Neural cell (in vitro differentiated cells): ENCODE results near the gene UNKL. TPM values are rescaled to one million over a fixed set of nuclear protein-coding genes. Genes with fewer than 3 reads are reported as not detected.

ENCODE experiments used
- H2AFZ ChIP-seq: fragments of 200-600, 300-800 bp; sonication (generic), shearing (Covaris generic); 2 replicates; pipeline ENCODE4 v1.6.0; 2014; ENCODE audit warnings: low read depth, mild to moderate bottlenecking, antibody characterized with exemption, low read length, moderate library complexity
- H3F3A ChIP-seq: fragments of 200-600 bp; shearing (Covaris generic); 2 replicates; pipeline ENCODE4 v1.6.1; 2016; ENCODE audit warnings: mild to moderate bottlenecking, moderate library complexity, mixed read lengths, antibody characterized with exemption, low read length; ENCODE audit not compliant: insufficient read depth, poor library complexity, severe bottlenecking
- H3K27ac ChIP-seq: fragments of 200-600, 300-800 bp; sonication (generic), shearing (Covaris generic); 2 replicates; pipeline ENCODE4 v1.5.1; 2014; ENCODE audit warnings: mild to moderate bottlenecking, low read length, moderate library complexity
- H3K27me3 ChIP-seq: fragments of 300-800, 200-600 bp; sonication (generic), shearing (Covaris generic); 2 replicates; pipeline ENCODE4 v1.6.0; 2014; ENCODE audit warnings: mild to moderate bottlenecking, low read depth, low read length, moderate library complexity; ENCODE audit not compliant: insufficient read depth
- H3K36me3 ChIP-seq: fragments of 300-800, 200-600 bp; sonication (generic), shearing (Covaris generic); 2 replicates; pipeline ENCODE4 v1.5.1; 2014; ENCODE audit warnings: mild to moderate bottlenecking, antibody characterized with exemption, low read length, moderate library complexity; ENCODE audit not compliant: insufficient read depth
- H3K4me2 ChIP-seq: fragments of 300-800, 200-600 bp; sonication (generic), shearing (Covaris generic); 2 replicates; pipeline ENCODE4 v1.6.0; 2014; ENCODE audit warnings: mild to moderate bottlenecking, low read length
- H3K4me3 ChIP-seq: fragments of 300-800, 200-600 bp; sonication (generic), shearing (Covaris generic); 2 replicates; pipeline ENCODE4 v1.5.1; 2014; ENCODE audit warnings: mild to moderate bottlenecking, low read length, moderate library complexity
- H3K79me2 ChIP-seq: fragments of 200-600 bp; shearing (Covaris generic); replicated peaks from 2 replicates; pipeline ENCODE4 v1.6.0; 2014; ENCODE audit warnings: mild to moderate bottlenecking, low read length, moderate library complexity; ENCODE audit not compliant: insufficient read depth
- H3K9ac ChIP-seq: fragments of 300-800, 200-600 bp; sonication (generic), shearing (Covaris generic); 2 replicates; pipeline ENCODE4 v1.6.1; 2016; ENCODE audit warnings: mild to moderate bottlenecking, low read length, mixed read lengths
- H3K9me2 ChIP-seq: fragments of 200-600 bp; shearing (Covaris generic); 2 replicates; pipeline ENCODE4 v1.6.1; 2016; ENCODE audit warnings: mild to moderate bottlenecking, low read length, mixed read lengths; ENCODE audit not compliant: insufficient read depth
- H3K9me3 ChIP-seq: fragments of 200-600, 300-800 bp; sonication (generic), shearing (Covaris generic); 2 replicates; pipeline ENCODE4 v1.6.1; 2016; ENCODE audit warnings: mild to moderate bottlenecking, mixed run types, low read length, moderate library complexity, mixed read lengths
- H4K20me1 ChIP-seq: fragments of 200-600 bp; shearing (Covaris generic); 2 replicates; pipeline ENCODE4 v1.6.1; 2016; ENCODE audit warnings: mild to moderate bottlenecking, mixed run types; ENCODE audit not compliant: insufficient read depth
- CTCF ChIP-seq: fragments of 450-650 bp; IDR thresholded peaks from 2 replicates; pipeline ENCODE4 v1.5.1; 2014; ENCODE audit warnings: antibody characterized with exemption, mild to moderate bottlenecking, moderate library complexity; ENCODE audit not compliant: poor library complexity, severe bottlenecking
- EP300 ChIP-seq: fragments of 450-650 bp; conservative IDR thresholded peaks from 2 replicates; pipeline ENCODE4 v1.6.1; 2014; ENCODE audit warnings: antibody characterized with exemption, mild to moderate bottlenecking, moderate library complexity; ENCODE audit not compliant: poor library complexity, severe bottlenecking
- EZH2 ChIP-seq: fragments of 200-600, 300-800 bp; shearing (Covaris generic), sonication (generic); IDR thresholded peaks from 2 replicates; pipeline ENCODE4 v1.6.1; 2014; ENCODE audit warnings: antibody characterized with exemption, low read length, borderline replicate concordance, mild to moderate bottlenecking; ENCODE audit not compliant: insufficient read depth, poor library complexity, severe bottlenecking
- MXI1 ChIP-seq: fragments of 450-650 bp; conservative IDR thresholded peaks from 2 replicates; pipeline ENCODE4 v1.6.1; 2014; ENCODE audit warnings: antibody characterized with exemption, mild to moderate bottlenecking; ENCODE audit not compliant: poor library complexity, severe bottlenecking
- POLR2AphosphoS5 ChIP-seq: IDR thresholded peaks from 2 replicates; pipeline ENCODE4 v1.6.1; 2012
- RAD21 ChIP-seq: fragments of 450-650 bp; conservative IDR thresholded peaks from 2 replicates; pipeline ENCODE4 v1.6.1; 2014; ENCODE audit warnings: antibody characterized with exemption, mild to moderate bottlenecking, moderate library complexity
- REST ChIP-seq: IDR thresholded peaks from 2 replicates; pipeline ENCODE4 v1.6.1; 2012; ENCODE audit warnings: borderline replicate concordance
- SMC3 ChIP-seq: fragments of 450-650 bp; conservative IDR thresholded peaks from 2 replicates; pipeline ENCODE4 v1.6.1; 2014; ENCODE audit warnings: antibody characterized with exemption, mild to moderate bottlenecking, moderate library complexity; ENCODE audit not compliant: poor library complexity
- TAF1 ChIP-seq: IDR thresholded peaks from 2 replicates; pipeline ENCODE4 v1.6.1; 2012; ENCODE audit warnings: low read depth
- polyA plus RNA-seq: library from polyadenylated mRNA; depleted of rRNA; stranded (reverse); fragments of >200 nt; gene quantifications from 2 replicates; pipeline ENCODE4 v1.2.3, GENCODE V29; 2014

Gene UNKL
- polyA plus RNA-seq, 1 donor from 2014 or later = 11.9 TPM

GRCh38 chr16:1314399-1315068, 100.0 kb downstream of the UNKL start:
- no peaks in the 10 kb centered on the region for H3K9me2 ChIP-seq
- H3K79me2 ChIP-seq = peaks cover 65% of the 10 kb centered on the region
- H3K4me2 ChIP-seq = no peak overlapping the region
- no peak overlapping the region for H3K4me3 ChIP-seq
- H3K9ac ChIP-seq = no peak overlapping the region
- H3K27ac ChIP-seq = no peak overlapping the region
- peaks cover 58% of the 10 kb centered on the region for H4K20me1 ChIP-seq
- no peak overlapping the region for H2AFZ ChIP-seq
- H3K36me3 ChIP-seq = no peaks in the 10 kb centered on the region
- H3K9me3 ChIP-seq = no peaks in the 10 kb centered on the region
- no peaks in the 10 kb centered on the region for H3F3A ChIP-seq
- TF ChIP-seq EZH2 (no peak), EP300 (no peak), SMC3 (no peak), RAD21 (no peak), CTCF (no peak), MXI1 (no peak), TAF1 (no peak), REST (no peak), POLR2AphosphoS5 (no peak)
- no peaks in the 10 kb centered on the region for H3K27me3 ChIP-seq

GRCh38 chr16:1313721-1314369, 100.7 kb downstream of the UNKL start:
- Histone ChIP-seq H3K27ac (no peak overlapping the region), H3K27me3 (no peaks in the 10 kb centered on the region), H3K79me2 (peaks cover 65% of the 10 kb centered on the region), H3K36me3 (no peaks in the 10 kb centered on the region), H4K20me1 (peaks cover 58% of the 10 kb centered on the region), H3F3A (no peaks in the 10 kb centered on the region), H3K9me3 (no peaks in the 10 kb centered on the region), H2AFZ (no peak overlapping the region), H3K9ac (no peak overlapping the region), H3K4me3 (no peak overlapping the region), H3K9me2 (no peaks in the 10 kb centered on the region), H3K4me2 (no peak overlapping the region)
- TF ChIP-seq EP300 = no peak

Other genes with a start within 250 kb of the UNKL start
- gene TPSG1, start 189.4 kb downstream of the UNKL start, polyA plus RNA-seq = not detected in 2 replicates
- not detected in 2 replicates for gene TPSB2, start 184.5 kb downstream of the UNKL start, polyA plus RNA-seq
- gene TPSAB1, start 174.0 kb downstream of the UNKL start, polyA plus RNA-seq = not detected in 2 replicates
- not detected in 2 replicates for gene TPSD1, start 158.6 kb downstream of the UNKL start, polyA plus RNA-seq
- 111 and 126 TPM in 2 replicates for gene UBE2I, start 105.1 kb downstream of the UNKL start, polyA plus RNA-seq
- 65.2 and 93.7 TPM in 2 replicates for gene BAIAP3, start 81.1 kb downstream of the UNKL start, polyA plus RNA-seq
- gene TSR3, start 62.8 kb downstream of the UNKL start, polyA plus RNA-seq = 102 and 106 TPM in 2 replicates
- 74.2 and 90.5 TPM in 2 replicates for gene GNPTG, start 62.8 kb downstream of the UNKL start, polyA plus RNA-seq
- 37.3 and 41.0 TPM in 2 replicates for gene UQCC4, start 6.0 kb upstream of the UNKL start, polyA plus RNA-seq
- gene PERCC1, start 16.4 kb upstream of the UNKL start, polyA plus RNA-seq = not detected in 2 replicates
- gene CCDC154, start 29.9 kb upstream of the UNKL start, polyA plus RNA-seq = 3.1 and 3.3 TPM in 2 replicates
- 40.9 and 53.2 TPM in 2 replicates for gene CLCN7, start 60.3 kb upstream of the UNKL start, polyA plus RNA-seq
- not detected in 2 replicates for gene PTX4, start 74.2 kb upstream of the UNKL start, polyA plus RNA-seq
- 50.4 and 55.5 TPM in 2 replicates for gene TELO2, start 78.7 kb upstream of the UNKL start, polyA plus RNA-seq
- not detected in 2 replicates for gene TMEM204, start 119.0 kb upstream of the UNKL start, polyA plus RNA-seq
- 28.1 and 38.9 TPM in 2 replicates for gene IFT140, start 197.4 kb upstream of the UNKL start, polyA plus RNA-seq
- gene CRAMP1, start 197.7 kb upstream of the UNKL start, polyA plus RNA-seq = 11.1 and 11.9 TPM in 2 replicates